ENCODE results near the gene P2RX3. TPM values are rescaled to one million over a fixed set of nuclear protein-coding genes. Genes with fewer than 3 reads are reported as not detected.
A peak's percentile ranks its signal among the peaks of the same experiment; 100 is the strongest.

P2RX3 gene
- total and polyA plus RNA-seq, 2 donors (not counting 1 experiment from before 2014, with no cell fraction given), result not detected

GRCh38 chr11:57307666-57308270, 30.4 kb upstream of the P2RX3 start:
- H3K79me2 ChIP-seq (ENCODE audit: control insufficient read depth, insufficient read depth, low read length), result peaks cover 69% of the 10 kb centered on the region
- no peak overlapping the region for H3K9ac ChIP-seq (ENCODE audit: insufficient read depth, low read length)
- peaks cover 37% of the 10 kb centered on the region for H3K4me1 ChIP-seq (ENCODE audit: control insufficient read depth, extremely low read depth, insufficient read depth, low read length)
- no peak for DNase-seq (ENCODE audit: low read depth in 2 of 2)
- no peaks in the 10 kb centered on the region for H4K20me1 ChIP-seq (ENCODE audit: control insufficient read depth, extremely low read depth, insufficient read depth, low read length)
- no peak overlapping the region for H2AFZ ChIP-seq (ENCODE audit: low read length)
- no peak overlapping the region for H3K27ac ChIP-seq (ENCODE audit: insufficient read depth, low read length)
- TF ChIP-seq EZH2 (IDR thresholded peaks at IDR 0.05; ENCODE audit: low read length, missing control alignments), result no peak
- TF ChIP-seq CTCF (conservative IDR thresholded peaks at IDR 0.05 in 1 of 2, IDR thresholded peaks at IDR 0.05 in 1 of 2; ENCODE audit: low read depth in 1 of 2, low read length in 2 of 2), result no peak
- no peaks in the 10 kb centered on the region for H3K27me3 ChIP-seq (ENCODE audit: control insufficient read depth, insufficient read depth, low read length)
- peak overlapping the region in 1 of 4 experiments; percentile 27 for H3K4me3 ChIP-seq (replicated peaks in 1 of 4; ENCODE audit: control extremely low read depth in 1 of 4, insufficient read depth in 1 of 4, low read depth in 3 of 4, low read length in 4 of 4)
- no peaks in the 10 kb centered on the region for H3K9me3 ChIP-seq (ENCODE audit: control insufficient read depth, insufficient read depth, low read depth, low read length)
- H3K4me2 ChIP-seq (ENCODE audit: extremely low read depth, insufficient read depth, low read length), result no peak overlapping the region
- H3K36me3 ChIP-seq (ENCODE audit: control insufficient read depth, insufficient read depth, low read length), result peaks cover 28% of the 10 kb centered on the region

GRCh38 chr11:57308426-57309060, 29.6 kb upstream of the P2RX3 start:
- H3K4me2 ChIP-seq (ENCODE audit: extremely low read depth, insufficient read depth, low read length), result no peak overlapping the region
- no peaks in the 10 kb centered on the region for H4K20me1 ChIP-seq (ENCODE audit: control insufficient read depth, extremely low read depth, insufficient read depth, low read length)
- H3K36me3 ChIP-seq (ENCODE audit: control insufficient read depth, insufficient read depth, low read length), result peaks cover 28% of the 10 kb centered on the region
- H3K79me2 ChIP-seq (ENCODE audit: control insufficient read depth, insufficient read depth, low read length), result peaks cover 63% of the 10 kb centered on the region
- H3K27ac ChIP-seq (ENCODE audit: insufficient read depth, low read length), result no peak overlapping the region
- no peaks in the 10 kb centered on the region for H3K9me3 ChIP-seq (ENCODE audit: control insufficient read depth, insufficient read depth, low read depth, low read length)
- no peak overlapping the region for H2AFZ ChIP-seq (ENCODE audit: low read length)
- no peaks in the 10 kb centered on the region for H3K27me3 ChIP-seq (ENCODE audit: control insufficient read depth, insufficient read depth, low read length)
- no peak overlapping the region for H3K9ac ChIP-seq (ENCODE audit: insufficient read depth, low read length)
- DNase-seq (ENCODE audit: low read depth in 2 of 2), result no peak
- TF ChIP-seq EZH2 (IDR thresholded peaks at IDR 0.05; ENCODE audit: low read length, missing control alignments), result no peak
- TF ChIP-seq CTCF (conservative IDR thresholded peaks at IDR 0.05 in 1 of 2, IDR thresholded peaks at IDR 0.05 in 1 of 2; ENCODE audit: low read depth in 1 of 2, low read length in 2 of 2), result no peak
- H3K4me1 ChIP-seq (ENCODE audit: control insufficient read depth, extremely low read depth, insufficient read depth, low read length), result peaks cover 37% of the 10 kb centered on the region
- H3K4me3 ChIP-seq (replicated peaks in 1 of 4; ENCODE audit: control extremely low read depth in 1 of 4, insufficient read depth in 1 of 4, low read depth in 3 of 4, low read length in 4 of 4), result peak overlapping the region in 1 of 4 experiments; percentile 27

- H3K4me1 ChIP-seq (ENCODE audit: control insufficient read depth, extremely low read depth, insufficient read depth, low read length), result peaks cover 34% of the 10 kb centered on the region
- peaks cover 55% of the 10 kb centered on the region for H3K79me2 ChIP-seq (ENCODE audit: control insufficient read depth, insufficient read depth, low read length)
- peak overlapping the region in 1 of 4 experiments; percentile 63 for H3K4me3 ChIP-seq (replicated peaks in 1 of 4; ENCODE audit: control extremely low read depth in 1 of 4, insufficient read depth in 1 of 4, low read depth in 3 of 4, low read length in 4 of 4)
- H3K27ac ChIP-seq (ENCODE audit: insufficient read depth, low read length), result peak overlapping the region; percentile 83
- no peak for TF ChIP-seq CTCF (conservative IDR thresholded peaks at IDR 0.05 in 1 of 2, IDR thresholded peaks at IDR 0.05 in 1 of 2; ENCODE audit: low read depth in 1 of 2, low read length in 2 of 2)
- no peak for TF ChIP-seq EZH2 (IDR thresholded peaks at IDR 0.05; ENCODE audit: low read length, missing control alignments)
- H3K27me3 ChIP-seq (ENCODE audit: control insufficient read depth, insufficient read depth, low read length), result no peaks in the 10 kb centered on the region
- no peak for DNase-seq (ENCODE audit: low read depth in 2 of 2)
- no peaks in the 10 kb centered on the region for H4K20me1 ChIP-seq (ENCODE audit: control insufficient read depth, extremely low read depth, insufficient read depth, low read length)
- H3K9me3 ChIP-seq (ENCODE audit: control insufficient read depth, insufficient read depth, low read depth, low read length), result no peaks in the 10 kb centered on the region
- H3K4me2 ChIP-seq (ENCODE audit: extremely low read depth, insufficient read depth, low read length), result no peak overlapping the region
- H2AFZ ChIP-seq (ENCODE audit: low read length), result no peak overlapping the region
- peaks cover 27% of the 10 kb centered on the region for H3K36me3 ChIP-seq (ENCODE audit: control insufficient read depth, insufficient read depth, low read length)
- no peak overlapping the region for H3K9ac ChIP-seq (ENCODE audit: insufficient read depth, low read length)
Measured at GRCh38 chr11:57309106-57310059, 28.8 kb upstream of the P2RX3 start.

Data from fibroblast of lung (primary cell).